NCI-H82 treated with DMSO at 0.1 percent for 48 hours (cell line): ENCODE results near the gene BLVRA.
A peak's percentile ranks its signal among the peaks of the same experiment; 100 is the strongest.
"Not testable (repeated sequence)": the region's sequence is repeated elsewhere in the genome, so short reads cannot be mapped to it uniquely, and the experiment has no call there.

Source experiments
- DNase-seq: peaks from one replicate; lab custom pipeline; 2025; ENCODE audit not compliant: unreplicated experiment; lab: John Stamatoyannopoulos, UW

Gene BLVRA

GRCh38 chr7:43799605-43800004, 41.1 kb downstream of the BLVRA start:
- no peak for DNase-seq

GRCh38 chr7:43803865-43804264, 45.4 kb downstream of the BLVRA start:
- DNase-seq = peak; percentile 99

- no peak for DNase-seq
Observed at GRCh38 chr7:43808410-43808809, 49.9 kb downstream of the BLVRA start.

DNA sequence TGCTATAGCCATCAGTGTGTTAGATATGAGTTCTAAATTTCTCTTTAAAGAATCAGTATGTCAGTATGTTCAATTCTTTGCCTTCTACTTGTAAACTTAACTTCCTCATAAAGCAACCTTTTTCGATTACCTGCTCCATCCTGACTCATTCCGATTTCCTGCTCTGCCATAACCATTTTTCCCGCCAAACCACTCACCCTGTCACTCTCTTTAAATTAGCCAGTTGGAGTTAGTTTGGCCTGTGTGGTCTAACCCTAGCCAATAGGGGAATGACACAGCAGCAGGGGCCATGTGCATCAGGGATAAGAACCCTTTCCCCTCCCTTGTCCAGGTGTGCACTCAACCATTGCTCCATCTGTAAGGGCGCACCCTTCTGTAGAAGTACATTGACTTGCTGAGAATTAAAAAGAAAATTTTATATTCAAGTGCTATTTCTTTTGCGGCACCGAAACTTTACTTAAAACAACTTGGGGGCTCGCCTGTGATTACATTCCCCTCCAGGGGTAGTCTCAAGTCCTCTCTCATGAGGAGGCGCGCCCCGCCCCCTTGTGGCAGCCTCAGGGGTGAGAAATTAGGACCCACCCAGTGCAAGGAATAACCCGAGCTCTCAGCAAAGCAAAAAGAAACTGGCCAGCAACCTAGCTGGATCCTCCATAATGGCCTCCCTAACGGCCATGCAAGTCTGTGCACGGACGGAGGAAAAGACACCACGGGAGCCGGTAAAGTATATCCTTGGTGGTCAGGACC, 51.9 kb downstream of the BLVRA start:
- not testable (repeated sequence) for DNase-seq

DNA sequence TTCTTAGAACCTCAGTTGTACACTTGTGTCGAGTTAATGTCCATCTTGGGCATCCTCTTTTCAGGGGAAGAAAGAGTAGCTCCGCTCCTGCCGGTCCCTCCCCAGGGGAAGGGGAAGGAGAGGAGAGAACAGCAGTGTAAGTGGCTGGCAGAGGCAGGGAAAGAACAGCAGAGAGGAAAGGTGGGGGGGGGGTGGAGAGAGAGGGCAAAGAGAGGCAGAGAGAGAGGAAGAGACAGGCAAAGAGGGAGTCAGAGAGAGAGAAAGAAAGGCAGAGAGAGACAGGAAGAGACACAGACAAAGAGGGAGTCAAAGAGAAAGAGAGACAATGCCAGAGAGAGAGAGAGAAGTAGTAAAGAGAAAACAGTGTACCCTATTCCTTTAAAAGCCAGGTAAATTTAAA, 56.9 kb downstream of the BLVRA start:
- no peak for DNase-seq

GRCh38 chr7:43816046-43816797, 57.7 kb downstream of the BLVRA start:
- DNase-seq = not testable (repeated sequence)

DNA sequence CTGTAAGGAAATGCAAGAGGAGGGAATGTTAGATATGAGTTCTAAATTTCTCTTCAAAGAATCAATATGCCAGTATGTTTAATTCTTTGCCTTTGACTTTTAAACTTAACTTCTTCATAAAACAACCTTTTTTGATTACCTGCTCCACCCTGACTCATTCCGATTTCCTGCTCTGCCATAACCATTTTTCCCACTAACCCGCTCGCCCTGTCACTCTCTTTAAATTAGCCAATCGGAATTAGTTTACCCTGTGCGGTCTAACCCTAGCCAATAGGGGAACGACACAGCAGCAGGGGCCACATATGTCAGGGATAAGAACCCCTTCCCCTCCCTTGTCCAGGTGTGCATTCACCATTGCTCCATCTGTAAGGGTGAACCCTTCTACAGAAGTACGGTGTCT, 64.9 kb downstream of the BLVRA start:
- DNase-seq = not testable (repeated sequence)

GRCh38 chr7:43823941-43824340, 65.5 kb downstream of the BLVRA start:
- no peak for DNase-seq

- DNase-seq = not testable (repeated sequence)
Observed at GRCh38 chr7:43824513-43824912, 66.0 kb downstream of the BLVRA start.

DNA sequence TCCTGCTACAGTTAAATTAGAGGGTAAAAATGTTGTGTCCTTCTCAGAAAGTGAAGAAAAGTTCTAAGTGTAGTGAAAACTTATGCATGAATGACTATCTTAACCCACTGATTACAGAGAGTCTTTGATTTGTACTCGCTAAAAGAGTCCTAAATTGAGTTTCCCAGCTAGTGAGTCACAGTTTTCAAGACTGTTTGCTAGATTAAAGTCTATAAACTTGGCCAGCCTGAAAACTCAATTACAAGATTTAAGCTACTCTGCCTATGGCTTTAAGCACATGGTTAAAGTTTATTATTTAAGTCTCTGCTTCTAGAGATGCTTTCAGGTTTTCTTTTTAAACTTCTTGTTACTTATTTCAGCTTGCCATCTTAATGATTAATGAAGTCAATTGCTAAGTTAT, 66.5 kb downstream of the BLVRA start:
- DNase-seq = no peak

DNA sequence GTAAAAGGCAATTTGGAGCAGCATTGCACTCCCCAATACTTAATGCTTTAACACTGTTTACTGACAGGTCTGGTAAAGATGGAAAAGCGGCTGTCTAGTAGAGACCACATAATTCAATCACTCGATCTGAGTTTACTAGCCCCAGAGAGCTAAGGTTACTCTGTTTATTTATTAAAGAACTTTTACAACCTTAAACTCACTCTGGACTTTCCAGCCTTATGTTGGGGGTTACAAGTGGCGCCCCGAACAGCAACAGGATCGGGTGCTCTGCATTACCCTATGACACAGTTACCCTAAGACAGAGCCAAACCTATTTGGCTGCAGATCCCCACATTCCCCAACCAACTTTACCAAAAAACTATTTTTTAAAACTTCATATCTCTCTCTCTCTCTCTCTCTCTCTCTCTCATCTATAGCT, 66.9 kb downstream of the BLVRA start:
- DNase-seq = no peak

- not testable (repeated sequence) for DNase-seq
Observed at GRCh38 chr7:43830917-43831316, 72.4 kb downstream of the BLVRA start.

DNA sequence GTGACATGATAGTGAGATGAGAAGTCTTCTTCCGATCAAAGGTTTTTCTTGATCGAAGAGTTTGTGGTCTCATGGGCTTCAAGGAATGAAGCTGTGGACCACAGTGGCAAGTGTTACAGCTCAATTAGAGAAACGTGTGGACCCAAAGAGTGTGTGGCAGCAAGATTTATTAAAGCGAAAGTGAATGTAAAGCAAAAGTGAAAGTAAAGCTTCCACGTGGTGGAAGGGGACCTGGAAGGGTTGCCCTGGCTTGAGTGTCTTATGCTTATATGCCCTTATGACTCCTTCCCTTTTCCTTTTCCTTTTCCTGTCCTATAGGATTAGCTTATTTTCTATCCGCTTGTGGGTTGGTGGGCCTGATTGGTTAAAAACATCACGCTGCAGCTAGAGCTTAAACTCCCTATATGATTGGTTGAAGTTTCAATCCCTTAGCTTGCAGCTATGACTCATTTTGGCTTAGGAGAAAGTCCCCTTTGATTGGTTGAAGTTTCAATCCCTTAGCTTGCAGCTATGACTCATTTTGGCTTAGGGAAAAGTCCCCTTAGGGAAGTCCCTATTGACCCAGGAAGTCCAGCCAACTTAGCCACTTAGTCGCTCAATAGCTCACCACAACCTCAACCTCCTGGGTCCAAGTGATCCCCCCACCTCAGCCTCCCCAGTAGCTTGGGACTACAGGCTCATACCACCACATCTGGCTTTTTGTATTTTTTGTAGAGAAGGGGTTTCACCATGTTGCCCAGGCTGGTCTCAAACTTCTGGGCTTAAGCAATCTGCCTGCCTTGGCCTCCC, 76.2 kb downstream of the BLVRA start:
- no peak for DNase-seq

GRCh38 chr7:43838201-43838658, 79.8 kb downstream of the BLVRA start:
- DNase-seq = no peak

GRCh38 chr7:43843296-43843695, 84.8 kb downstream of the BLVRA start:
- no peak for DNase-seq

DNA sequence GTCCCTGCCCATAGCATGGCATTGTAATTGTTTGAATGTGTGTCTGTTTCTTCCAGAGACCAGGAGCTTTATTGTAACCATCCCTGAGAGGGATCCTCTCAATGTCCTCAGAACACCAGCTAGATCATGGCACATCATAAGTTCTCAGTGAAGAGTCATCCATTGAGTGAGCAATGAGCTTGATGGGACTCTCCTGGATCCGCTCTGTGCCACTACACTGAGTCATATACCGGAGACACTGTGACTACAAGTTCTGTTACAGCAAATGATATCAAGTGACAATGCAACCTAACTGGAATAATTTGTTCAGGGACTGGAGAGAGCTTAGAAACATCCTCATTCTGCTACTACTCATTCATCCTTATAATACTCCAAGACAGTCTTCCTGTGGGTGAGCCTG, 85.8 kb downstream of the BLVRA start:
- no peak for DNase-seq

- no peak for DNase-seq
Observed at GRCh38 chr7:43844662-43845061, 86.2 kb downstream of the BLVRA start.

DNA sequence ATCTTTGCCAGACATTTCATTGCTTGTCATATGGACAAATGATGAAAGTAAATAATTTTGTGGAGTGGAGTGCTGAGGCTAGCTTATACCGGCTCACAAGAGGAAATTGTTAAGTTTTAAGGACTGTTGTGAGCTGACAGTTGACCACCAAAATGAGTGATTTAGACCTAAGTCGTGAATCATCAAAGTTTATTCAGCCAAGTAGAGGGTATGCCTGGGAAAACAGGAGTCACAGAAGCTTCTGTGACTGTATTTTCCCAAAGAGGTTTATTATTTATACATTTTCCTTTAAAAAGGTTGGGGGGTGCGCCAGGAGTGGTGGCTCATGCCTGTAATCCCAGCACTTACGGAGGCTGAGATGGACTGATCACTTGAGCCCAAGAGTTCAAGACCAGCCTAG, 89.0 kb downstream of the BLVRA start:
- DNase-seq = no peak

DNA sequence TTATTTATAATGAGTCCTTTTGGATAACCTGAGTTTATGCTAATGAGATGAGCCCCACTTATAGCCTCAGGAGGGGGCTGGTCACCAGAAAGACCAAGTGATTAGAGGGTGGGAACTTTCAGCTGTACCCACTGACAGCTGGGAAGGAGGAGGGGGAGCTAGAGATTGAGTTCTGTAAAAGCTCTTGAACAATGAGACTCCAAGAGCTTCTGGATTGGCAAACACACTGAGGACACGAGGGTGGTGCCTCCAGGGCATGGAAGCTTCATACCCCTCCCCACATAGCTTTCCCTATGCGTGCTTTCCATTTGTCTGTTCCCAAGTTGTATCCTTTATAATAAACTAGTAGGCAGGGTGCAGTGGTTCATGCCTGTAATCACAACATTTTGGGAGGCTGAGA, 90.6 kb downstream of the BLVRA start:
- no peak for DNase-seq

- DNase-seq = no peak
Observed at GRCh38 chr7:43850348-43851116, 92.1 kb downstream of the BLVRA start.

- DNase-seq = no peak
Observed at GRCh38 chr7:43851805-43852204, 93.3 kb downstream of the BLVRA start.
